SJSA1 (cell line): ENCODE measurements around the gene EVC. TPM values are rescaled to one million over a fixed set of nuclear protein-coding genes. Genes with fewer than 3 reads are reported as not detected.

Experiments
- DNase-seq, 2 experiments: peaks; one replicate each; pipeline ENCODE4 v3.0.0-alpha.2; 2015 to 2020; ENCODE audit warnings: low spot score in 2 of 2, low read depth in 1 of 2
- H3K27ac ChIP-seq: fragments of 250-450 bp; sonication (Bioruptor Pico); 2 replicates; pipeline ENCODE4 v1.5.1; 2020; ENCODE audit warnings: mild to moderate bottlenecking, moderate library complexity
- H3K27me3 ChIP-seq: fragments of 250-450 bp; sonication (Bioruptor Pico); replicated peaks from 2 replicates; pipeline ENCODE4 v1.5.1; 2020; ENCODE audit warnings: mild to moderate bottlenecking, moderate library complexity
- H3K36me3 ChIP-seq: fragments of 250-450 bp; sonication (Bioruptor Pico); 2 replicates; pipeline ENCODE4 v1.5.1; 2020; ENCODE audit warnings: mild to moderate bottlenecking
- H3K4me1 ChIP-seq: fragments of 250-450 bp; sonication (Bioruptor Pico); replicated peaks from 2 replicates; pipeline ENCODE4 v1.6.1; 2021; ENCODE audit warnings: mild to moderate bottlenecking
- H3K4me3 ChIP-seq: fragments of 250-450 bp; sonication (Bioruptor Pico); 2 replicates; pipeline ENCODE4 v1.5.1; 2020; ENCODE audit warnings: mild to moderate bottlenecking
- H3K9me3 ChIP-seq: fragments of 250-450 bp; sonication (Bioruptor Pico); replicated peaks from 2 replicates; pipeline ENCODE4 v1.5.1; 2020; ENCODE audit warnings: mild to moderate bottlenecking
- total RNA-seq: library from RNA; depleted of rRNA; stranded (reverse); fragments of >200 nt; shearing (Covaris generic); gene quantifications from 2 replicates; pipeline ENCODE4 v1.2.3, GENCODE V29; 2014

The EVC gene
- total RNA-seq, 1 experiment from 2014 or later, result 10.0 TPM

DNA sequence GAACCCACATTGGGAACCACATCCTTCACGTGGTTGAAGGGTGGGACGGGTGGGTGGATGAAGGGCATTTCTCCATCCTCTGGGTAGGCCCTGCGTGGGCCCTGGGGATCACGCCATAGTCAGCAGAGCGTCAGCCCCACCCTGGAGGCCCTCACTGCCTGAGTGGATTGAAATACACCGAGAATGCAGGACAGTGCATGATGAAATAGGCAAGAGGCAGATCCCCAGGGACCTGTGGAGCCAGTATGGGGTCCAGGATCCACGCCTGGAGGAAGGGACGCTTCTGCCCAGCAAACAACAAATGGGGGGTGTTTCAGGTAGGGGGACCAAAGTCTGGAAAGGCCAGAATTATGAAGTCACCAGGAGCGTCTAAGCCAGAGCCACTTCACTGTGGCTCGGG lies 19.4 kb downstream of the EVC start:
- Histone ChIP-seq H3K4me3 (no peak overlapping the region), H3K27me3 (no peaks in the 10 kb centered on the region), H3K27ac (no peak overlapping the region), H3K9me3 (no peaks in the 10 kb centered on the region), H3K4me1 (no peaks in the 10 kb centered on the region), H3K36me3 (peaks cover 7% of the 10 kb centered on the region; the same call in 1 of the 2 replicates)
- DNase-seq, result no peak

DNA sequence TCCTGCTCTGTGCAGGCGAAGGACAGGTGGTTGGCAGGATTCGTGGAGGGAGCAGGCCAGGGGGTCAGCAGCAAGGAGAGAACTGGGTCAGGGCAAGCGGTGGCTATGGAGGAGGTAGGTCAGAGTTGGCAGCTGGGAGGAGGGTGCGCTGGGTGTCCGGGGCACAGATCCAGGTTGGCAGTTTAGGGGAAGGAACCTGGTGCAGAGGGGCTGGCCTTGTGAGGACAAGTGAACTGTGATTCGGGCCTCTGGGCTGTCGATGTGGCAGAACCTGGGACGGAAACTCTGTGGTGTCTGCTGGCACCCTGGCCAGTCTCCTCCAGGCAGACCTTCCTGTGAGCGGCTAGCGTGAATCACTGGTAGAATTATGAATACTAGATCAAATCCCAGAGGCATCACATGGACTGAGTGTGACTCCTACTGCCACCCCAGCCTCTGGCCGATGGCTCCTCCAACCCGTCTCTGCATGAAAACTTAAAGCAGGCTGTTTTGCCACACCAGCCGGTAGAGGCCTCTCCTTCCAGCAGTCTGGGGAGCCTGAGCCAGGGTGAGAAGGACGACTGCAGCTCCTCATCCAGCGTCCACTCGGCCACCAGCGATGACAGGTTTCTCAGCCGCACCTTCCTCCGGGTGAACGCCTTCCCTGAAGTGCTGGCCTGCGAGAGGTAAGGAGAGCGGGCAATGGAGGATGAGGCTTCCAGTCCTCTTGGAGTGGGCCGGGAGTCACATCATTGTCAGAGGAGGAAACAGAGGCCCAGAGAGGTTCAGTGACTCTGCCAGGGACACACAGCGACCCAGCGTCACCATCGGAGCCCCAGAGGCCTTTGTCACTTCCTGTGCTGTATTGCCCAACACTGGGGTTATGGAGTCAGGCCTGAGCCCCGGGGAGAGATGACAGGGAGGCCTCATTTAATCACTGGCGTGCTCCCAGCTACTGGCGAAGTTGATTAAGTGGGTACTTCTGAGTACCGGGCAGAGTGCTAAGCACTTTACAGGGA lies 20.3 kb downstream of the EVC start:
- no peaks in the 10 kb centered on the region for H3K4me1 ChIP-seq
- no peaks in the 10 kb centered on the region for H3K27me3 ChIP-seq
- no peak overlapping the region for H3K27ac ChIP-seq
- no peak overlapping the region for H3K4me3 ChIP-seq
- H3K36me3 ChIP-seq, result peaks cover 7% of the 10 kb centered on the region; the same call in 1 of the 2 replicates
- DNase-seq, result no peak
- H3K9me3 ChIP-seq, result no peaks in the 10 kb centered on the region

DNA sequence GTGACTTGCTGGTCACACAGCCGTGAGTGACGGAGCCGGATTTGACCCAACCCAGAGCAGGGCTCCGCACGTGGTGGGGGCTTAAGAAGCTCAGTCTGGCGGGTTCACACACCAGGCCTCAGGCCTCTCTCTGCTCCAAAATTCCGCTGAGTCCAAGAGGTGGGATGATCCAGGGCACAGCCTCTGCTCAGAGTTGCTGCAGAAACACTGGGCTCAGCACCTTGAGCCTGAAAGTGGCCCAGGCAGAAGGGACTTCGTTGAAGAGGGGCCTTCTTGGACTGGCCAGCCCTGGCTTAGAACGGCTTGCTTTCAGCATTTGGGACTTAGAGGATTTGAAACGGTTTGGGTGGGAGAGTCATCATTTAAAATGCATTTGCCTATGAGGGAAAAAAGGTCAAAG lies 21.2 kb downstream of the EVC start:
- no peaks in the 10 kb centered on the region for H3K9me3 ChIP-seq
- no peak overlapping the region for H3K27ac ChIP-seq
- peaks cover 7% of the 10 kb centered on the region; the same call in 1 of the 2 replicates for H3K36me3 ChIP-seq
- no peaks in the 10 kb centered on the region for H3K4me1 ChIP-seq
- DNase-seq, result no peak
- no peak overlapping the region for H3K4me3 ChIP-seq
- H3K27me3 ChIP-seq, result no peaks in the 10 kb centered on the region

DNA sequence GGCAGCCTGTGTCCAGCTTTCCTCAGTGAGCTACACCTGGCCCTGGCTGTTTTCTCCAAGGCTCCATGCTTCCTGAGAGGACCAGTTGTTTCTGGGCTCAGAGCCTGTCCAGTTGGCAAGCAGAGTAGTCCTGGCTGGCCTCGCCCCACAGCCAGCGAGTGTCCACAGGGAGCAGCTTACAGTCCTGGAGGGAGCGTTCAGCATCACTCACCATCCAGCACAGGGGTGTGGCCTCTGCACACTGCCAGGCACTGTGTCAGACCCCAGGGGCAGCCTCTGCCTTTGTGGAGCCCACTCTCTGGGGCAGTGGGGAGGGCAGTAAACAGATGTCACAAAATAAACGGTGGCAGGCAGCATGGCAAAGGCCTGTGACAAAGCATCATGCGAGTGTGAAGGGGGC lies 23.9 kb downstream of the EVC start:
- Histone ChIP-seq H3K4me3 (no peak overlapping the region), H3K27me3 (no peaks in the 10 kb centered on the region), H3K4me1 (no peaks in the 10 kb centered on the region), H3K27ac (no peak overlapping the region), H3K9me3 (no peaks in the 10 kb centered on the region), H3K36me3 (peaks cover 7% of the 10 kb centered on the region; the same call in 1 of the 2 replicates)
- DNase-seq, result no peak

DNA sequence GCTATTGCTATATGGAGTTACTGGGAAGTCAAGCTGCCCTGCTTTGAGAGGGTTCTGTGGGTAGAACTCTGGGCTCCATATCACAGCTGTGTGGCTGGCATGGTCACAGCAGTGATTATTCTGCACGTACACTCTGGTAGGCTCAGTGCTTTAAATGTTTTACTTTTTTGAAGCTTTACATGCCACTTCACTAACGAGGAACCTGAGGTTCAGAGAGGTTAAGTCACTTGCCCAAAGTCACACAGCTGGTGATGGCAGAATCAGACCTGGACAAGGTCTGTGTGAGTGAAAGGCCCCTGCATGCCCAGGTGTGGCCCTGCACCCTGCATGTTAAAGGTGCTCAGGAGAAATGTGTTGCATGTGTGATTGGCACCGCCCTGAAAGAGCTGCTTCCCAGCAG lies 24.5 kb downstream of the EVC start:
- Histone ChIP-seq H3K9me3 (no peaks in the 10 kb centered on the region), H3K36me3 (peaks cover 4% of the 10 kb centered on the region; the same call in 1 of the 2 replicates)

DNA sequence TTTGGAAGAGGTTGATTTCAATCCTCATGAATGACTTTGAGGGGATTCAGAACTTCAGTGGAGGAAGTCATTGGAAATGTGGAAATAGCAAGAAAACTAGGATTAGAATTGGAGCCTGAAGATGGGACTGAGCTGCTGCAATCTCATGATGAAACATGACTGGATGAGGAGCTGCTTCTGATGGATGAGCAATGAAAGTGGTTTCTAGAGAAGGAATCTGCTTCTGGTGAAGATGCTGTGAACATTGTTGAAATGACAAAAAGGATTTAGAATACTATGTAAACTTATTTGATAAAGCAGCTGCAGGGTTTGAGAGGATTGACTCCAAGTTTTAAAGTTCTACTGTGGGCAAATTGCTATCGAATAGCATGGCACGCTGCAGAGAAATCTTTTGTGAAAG lies 27.1 kb downstream of the EVC start:
- DNase-seq, result no peak
- Histone ChIP-seq H3K4me3 (no peak overlapping the region), H3K27me3 (no peaks in the 10 kb centered on the region), H3K27ac (no peak overlapping the region), H3K9me3 (no peaks in the 10 kb centered on the region), H3K4me1 (no peaks in the 10 kb centered on the region), H3K36me3 (peaks cover 5% of the 10 kb centered on the region)

More for the DNA sequence above, 24.5 kb downstream of the EVC start:
- Histone ChIP-seq H3K4me1 (no peaks in the 10 kb centered on the region), H3K27me3 (no peaks in the 10 kb centered on the region), H3K4me3 (no peak overlapping the region), H3K27ac (no peak overlapping the region)
- DNase-seq, result no peak

DNA sequence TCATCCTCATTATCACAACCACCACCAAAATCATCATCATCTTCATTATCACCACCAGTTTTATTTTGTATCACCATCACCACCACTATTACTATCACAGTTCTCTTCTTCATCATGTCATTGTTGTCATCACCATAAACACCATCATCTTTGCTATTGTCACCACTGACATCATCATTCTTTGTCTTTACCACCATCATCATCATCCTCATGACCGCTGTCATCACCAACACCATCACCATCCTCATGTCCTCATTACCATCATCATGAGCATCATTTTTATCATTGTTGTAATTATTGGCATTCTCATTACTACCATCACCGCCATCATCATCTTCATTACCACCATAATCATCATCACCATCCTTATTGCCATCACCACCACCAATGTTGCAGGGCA lies 31.4 kb downstream of the EVC start:
- Histone ChIP-seq H3K4me3 (no peak overlapping the region), H3K36me3 (peaks cover 21% of the 10 kb centered on the region), H3K4me1 (peaks cover 9% of the 10 kb centered on the region), H3K9me3 (no peaks in the 10 kb centered on the region), H3K27me3 (no peaks in the 10 kb centered on the region), H3K27ac (no peak overlapping the region)
- no peak for DNase-seq

DNA sequence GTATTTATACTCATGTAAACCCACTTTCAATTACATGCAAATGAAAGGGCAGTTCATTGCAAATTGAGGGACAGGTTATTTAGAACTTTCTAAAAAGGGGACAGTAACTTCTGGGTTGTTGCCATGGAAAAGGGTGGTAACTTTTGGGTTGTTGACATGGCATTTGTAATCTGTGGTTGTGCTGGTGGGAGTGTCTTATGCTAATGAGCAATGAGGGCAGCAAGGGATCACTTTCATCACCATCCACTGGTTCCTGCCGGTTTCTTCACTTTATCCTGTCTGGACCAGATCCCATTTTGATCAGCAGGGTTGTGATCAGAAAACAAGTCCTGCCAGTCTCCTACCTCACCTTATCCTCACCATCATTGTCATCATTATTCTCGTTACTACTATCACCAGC lies 32.0 kb downstream of the EVC start:
- Histone ChIP-seq H3K4me3 (no peak overlapping the region), H3K36me3 (peaks cover 21% of the 10 kb centered on the region), H3K4me1 (peaks cover 15% of the 10 kb centered on the region), H3K27ac (no peak overlapping the region), H3K9me3 (no peaks in the 10 kb centered on the region), H3K27me3 (no peaks in the 10 kb centered on the region)
- DNase-seq, result no peak

DNA sequence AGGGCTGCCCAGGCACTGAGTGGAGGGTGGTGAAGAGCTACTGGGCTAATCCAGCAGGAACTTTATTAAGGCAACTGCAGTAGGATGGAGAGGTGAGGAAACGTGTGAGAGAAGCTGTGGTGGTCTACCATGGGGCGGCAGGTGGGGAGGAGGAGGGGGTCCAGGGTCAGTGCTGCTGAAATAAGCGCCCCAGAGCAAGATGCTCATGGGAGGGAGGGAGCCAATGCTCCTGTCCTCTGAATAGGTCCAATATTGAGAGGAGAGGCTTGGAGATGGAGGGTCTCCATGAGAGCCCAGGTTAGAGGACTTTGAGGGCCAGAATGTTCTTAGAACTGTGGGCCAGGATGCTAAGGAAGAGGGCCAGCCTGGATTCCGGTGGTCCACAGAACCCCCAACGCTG lies 35.2 kb downstream of the EVC start:
- no peak overlapping the region for H3K4me3 ChIP-seq
- no peak overlapping the region for H3K27ac ChIP-seq
- peaks cover 23% of the 10 kb centered on the region for H3K36me3 ChIP-seq
- no peaks in the 10 kb centered on the region for H3K27me3 ChIP-seq
- no peaks in the 10 kb centered on the region for H3K9me3 ChIP-seq
- no peak for DNase-seq
- H3K4me1 ChIP-seq, result peaks cover 22% of the 10 kb centered on the region

DNA sequence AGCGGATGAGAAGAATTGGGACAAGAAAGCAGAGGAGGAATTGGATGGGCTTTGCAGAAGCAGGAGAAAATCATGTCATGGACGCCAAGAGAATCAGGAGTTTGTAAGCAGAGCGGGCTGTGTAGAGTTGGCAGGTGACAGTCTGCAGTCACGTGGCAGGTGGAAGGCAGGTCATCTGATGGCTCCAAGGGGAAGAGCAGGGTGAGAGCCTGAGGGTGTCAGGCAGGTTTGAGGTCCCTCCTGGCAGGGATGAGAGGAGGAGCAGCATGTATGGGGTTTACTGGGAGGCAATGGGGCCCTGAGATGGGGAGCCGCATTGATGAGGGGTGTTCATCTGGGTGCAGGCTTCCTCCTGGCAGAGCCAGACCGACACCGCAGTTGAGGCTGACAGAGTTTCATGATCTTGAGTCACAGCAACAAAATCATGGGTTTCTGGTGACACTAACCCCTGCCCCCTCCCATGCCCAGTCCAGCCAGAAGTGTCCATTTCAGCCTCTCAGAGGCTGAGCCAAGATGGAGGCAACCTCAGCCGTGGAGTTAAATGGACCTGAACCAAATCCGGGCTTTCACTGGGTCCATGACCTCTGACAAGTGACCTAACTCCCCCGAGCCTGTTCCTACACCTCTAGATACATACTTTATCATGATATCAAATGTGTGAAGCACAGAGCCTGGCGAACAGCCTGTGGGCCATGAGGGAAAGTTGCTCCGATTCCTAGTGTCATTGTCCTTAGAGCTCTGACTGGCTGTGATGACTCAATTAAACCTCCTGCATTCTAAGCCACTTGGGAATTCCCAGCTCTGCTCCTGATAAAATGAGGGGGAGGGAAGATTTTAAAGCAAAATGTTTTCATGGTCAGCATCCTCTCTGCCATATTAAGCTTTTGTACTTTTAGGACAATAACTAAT lies 36.1 kb downstream of the EVC start:
- Histone ChIP-seq H3K4me1 (peaks cover 28% of the 10 kb centered on the region), H3K27me3 (no peaks in the 10 kb centered on the region), H3K36me3 (peaks cover 23% of the 10 kb centered on the region), H3K27ac (peak overlapping the region; percentile 91), H3K4me3 (no peak overlapping the region), H3K9me3 (no peaks in the 10 kb centered on the region)
- DNase-seq, result peak in 1 of 2 experiments; percentile 63

DNA sequence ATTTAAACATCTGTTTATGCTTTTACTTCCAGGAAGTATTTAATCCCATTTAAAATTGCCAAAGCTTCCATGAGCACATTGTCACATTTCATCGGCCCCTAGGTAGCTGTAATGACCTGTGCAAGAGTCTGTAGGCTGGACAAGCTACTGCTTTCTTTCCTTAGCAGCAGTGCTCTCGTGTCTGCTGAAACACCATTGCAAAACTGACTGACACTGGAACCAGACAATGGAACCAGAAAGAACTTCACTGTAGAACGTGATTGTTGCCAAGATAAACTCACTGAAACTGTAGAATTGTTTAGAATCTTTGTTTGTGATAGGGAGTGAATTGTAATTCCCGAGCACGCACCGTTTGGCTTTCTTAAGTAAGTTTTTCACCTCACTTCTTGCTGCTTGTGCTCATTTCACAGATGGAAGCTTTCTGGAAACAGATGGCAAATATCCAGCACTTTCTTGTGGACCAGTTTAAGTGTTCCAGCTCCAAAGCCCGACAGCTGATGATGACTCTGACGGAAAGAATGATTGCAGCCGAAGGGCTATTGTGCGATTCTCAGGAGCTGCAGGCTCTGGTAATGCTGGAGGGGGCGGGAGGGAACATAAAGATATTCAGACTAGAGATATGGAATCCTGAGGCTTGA lies 36.9 kb downstream of the EVC start:
- peaks cover 36% of the 10 kb centered on the region for H3K4me1 ChIP-seq
- no peak overlapping the region for H3K4me3 ChIP-seq
- H3K9me3 ChIP-seq, result no peaks in the 10 kb centered on the region
- H3K27ac ChIP-seq, result peak overlapping the region; percentile 91
- H3K27me3 ChIP-seq, result no peaks in the 10 kb centered on the region
- peaks cover 20% of the 10 kb centered on the region for H3K36me3 ChIP-seq
- DNase-seq, result peak; percentile 77 to 82

DNA sequence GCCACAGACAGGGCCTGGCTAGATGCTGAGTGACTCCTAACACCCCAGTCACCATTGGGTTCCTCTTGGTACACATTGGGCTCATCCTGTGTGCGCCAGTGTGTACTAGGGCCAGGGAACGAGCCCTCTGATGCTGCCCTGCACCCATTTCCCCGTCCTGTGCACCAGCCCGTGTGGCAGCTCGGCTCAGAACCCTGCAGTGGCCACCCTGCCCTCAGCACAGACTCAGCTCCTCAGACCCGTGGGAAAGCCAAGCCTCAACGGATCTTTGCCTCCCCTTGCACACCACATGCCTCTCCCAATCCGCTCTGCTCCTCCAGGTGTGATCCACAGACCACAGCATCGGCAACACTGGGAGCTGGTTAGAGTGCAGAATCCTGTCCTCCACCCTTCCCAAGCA lies 38.6 kb downstream of the EVC start:
- no peaks in the 10 kb centered on the region for H3K9me3 ChIP-seq
- H3K27ac ChIP-seq, result no peak overlapping the region
- H3K4me1 ChIP-seq, result peaks cover 51% of the 10 kb centered on the region
- no peak overlapping the region for H3K4me3 ChIP-seq
- H3K36me3 ChIP-seq, result peaks cover 17% of the 10 kb centered on the region
- no peaks in the 10 kb centered on the region for H3K27me3 ChIP-seq
- no peak for DNase-seq
